ENCODE results near the gene COLEC12. TPM values are rescaled to one million over a fixed set of nuclear protein-coding genes. Genes with fewer than 3 reads are reported as not detected.

The COLEC12 gene
- total RNA-seq, 1 donor from 2014 or later = not detected

DNA sequence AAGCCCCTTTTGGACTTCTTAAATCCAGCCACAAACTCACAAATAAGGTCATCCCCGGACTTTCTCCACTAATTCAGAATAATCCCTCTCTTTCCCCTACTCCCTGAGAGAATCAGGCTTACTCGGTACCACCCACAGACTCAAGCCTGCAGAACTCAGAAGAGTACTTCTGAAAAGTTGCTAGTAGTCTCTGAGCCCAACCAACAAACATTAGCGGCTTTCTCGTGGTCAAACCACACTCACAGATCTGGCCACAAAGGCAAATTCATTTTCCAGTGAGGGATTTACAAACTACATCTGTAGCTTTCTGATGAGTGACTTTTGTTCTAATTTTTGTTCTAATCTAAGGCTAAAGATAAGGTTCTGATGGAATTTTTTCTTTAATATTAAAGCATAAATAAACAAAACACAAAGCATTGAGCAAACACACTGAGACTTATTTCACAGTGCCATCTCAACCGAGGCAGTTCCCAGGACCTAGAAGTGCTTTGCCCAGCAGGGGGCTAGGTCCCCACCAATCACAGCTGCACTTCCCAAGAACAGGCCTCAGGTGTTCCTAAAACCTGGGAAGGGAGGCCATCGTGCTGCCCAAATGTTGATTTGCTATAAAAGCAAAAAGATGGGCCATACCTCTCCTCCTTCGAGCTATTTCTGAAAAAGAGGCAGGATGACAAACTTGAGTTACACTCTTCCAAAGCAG, 110.7 kb downstream of the COLEC12 start:
- H3K4me3 Mint-ChIP-seq = no peak overlapping the region
- no peak for DNase-seq (ENCODE audit: low spot score)

DNA sequence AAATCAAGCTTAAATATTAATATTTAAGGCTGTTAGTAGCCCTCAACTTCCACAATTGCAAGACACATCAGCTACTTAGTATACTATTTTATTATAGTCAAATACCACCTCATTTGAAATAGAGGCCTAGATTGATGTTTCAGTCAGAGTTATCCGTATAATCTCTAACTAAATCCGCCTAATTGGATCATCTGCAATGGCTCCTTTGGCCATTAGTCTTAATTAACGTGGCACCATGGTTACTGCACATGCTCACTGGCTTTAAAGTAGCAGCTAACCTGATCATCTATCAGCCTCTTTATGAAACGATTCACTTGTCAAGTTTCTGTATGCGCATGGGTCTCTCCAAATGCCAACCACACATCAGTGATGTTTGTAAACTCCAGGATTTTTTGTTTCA, 112.3 kb downstream of the COLEC12 start:
- Mint-ChIP-seq H3K27me3 (ENCODE audit: insufficient read depth) (peaks cover 12% of the 10 kb centered on the region), H3K9me3 (no peaks in the 10 kb centered on the region), H3K4me3 (no peak overlapping the region), H3K4me1 (ENCODE audit: low read depth) (peaks cover 5% of the 10 kb centered on the region), H3K27ac (no peak overlapping the region), H3K36me3 (ENCODE audit: low read depth) (no peaks in the 10 kb centered on the region)
- intact Hi-C loops (cut with micrococcal nuclease) = no loop called here
- no peak for DNase-seq (ENCODE audit: low spot score)

More for the DNA sequence above, 110.7 kb downstream of the COLEC12 start:
- no peaks in the 10 kb centered on the region for H3K9me3 Mint-ChIP-seq
- no peaks in the 10 kb centered on the region for H3K36me3 Mint-ChIP-seq (ENCODE audit: low read depth)
- H3K4me1 Mint-ChIP-seq (ENCODE audit: low read depth) = peaks cover 5% of the 10 kb centered on the region
- H3K27ac Mint-ChIP-seq = no peak overlapping the region
- peaks cover 14% of the 10 kb centered on the region for H3K27me3 Mint-ChIP-seq (ENCODE audit: insufficient read depth)
- intact Hi-C loops (cut with micrococcal nuclease) = no loop called here

DNA sequence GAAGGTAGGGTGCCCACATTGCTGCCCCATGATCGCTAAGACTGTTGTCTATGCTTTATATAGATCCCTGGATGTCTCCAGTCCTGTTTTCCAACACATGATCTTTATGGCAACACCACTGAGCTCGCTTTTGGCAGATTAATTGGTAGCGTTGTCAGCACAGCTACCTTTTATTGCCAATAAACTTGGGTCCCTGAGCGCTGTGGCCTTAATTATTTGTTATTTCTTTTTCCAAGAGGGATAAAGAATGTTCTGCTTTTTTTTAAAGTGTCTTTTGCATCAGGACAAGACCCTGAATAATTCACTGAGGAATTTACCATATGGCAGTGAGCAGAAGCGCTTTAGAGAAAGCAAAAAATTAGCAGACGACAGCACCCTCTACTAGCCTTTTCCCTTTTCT, 113.5 kb downstream of the COLEC12 start:
- DNase-seq (ENCODE audit: low spot score) = no peak
- Mint-ChIP-seq H3K27me3 (ENCODE audit: insufficient read depth) (peaks cover 8% of the 10 kb centered on the region), H3K4me1 (ENCODE audit: low read depth) (peaks cover 5% of the 10 kb centered on the region), H3K27ac (no peak overlapping the region), H3K4me3 (no peak overlapping the region), H3K36me3 (ENCODE audit: low read depth) (no peaks in the 10 kb centered on the region), H3K9me3 (no peaks in the 10 kb centered on the region)
- intact Hi-C loops (cut with micrococcal nuclease) = no loop called here

DNA sequence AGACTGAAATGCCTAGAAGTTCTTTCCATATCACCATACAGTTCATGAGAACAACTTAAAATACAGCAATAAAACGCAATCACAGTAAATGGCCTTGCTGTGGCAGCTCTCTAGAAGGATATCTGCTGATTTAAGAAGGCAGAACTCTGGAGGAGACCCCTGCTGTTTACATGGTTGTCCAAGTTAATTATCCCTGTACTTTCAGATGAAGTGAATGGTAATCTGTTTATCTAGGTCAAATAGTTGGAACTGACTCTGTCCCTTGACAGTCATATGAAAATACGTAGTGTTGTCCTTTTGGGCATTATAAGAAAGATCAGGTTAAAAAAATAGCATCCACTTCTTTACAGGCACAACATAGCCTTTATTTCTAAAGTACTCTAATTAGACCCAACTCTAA, 115.6 kb downstream of the COLEC12 start:
- H3K4me1 Mint-ChIP-seq (ENCODE audit: low read depth) = peaks cover 5% of the 10 kb centered on the region
- H3K4me3 Mint-ChIP-seq = no peak overlapping the region
- intact Hi-C loops (cut with micrococcal nuclease) = no loop called here
- no peaks in the 10 kb centered on the region for H3K36me3 Mint-ChIP-seq (ENCODE audit: low read depth)
- peaks cover 6% of the 10 kb centered on the region for H3K27me3 Mint-ChIP-seq (ENCODE audit: insufficient read depth)
- no peak for DNase-seq (ENCODE audit: low spot score)
- no peaks in the 10 kb centered on the region for H3K9me3 Mint-ChIP-seq
- no peak overlapping the region for H3K27ac Mint-ChIP-seq

DNA sequence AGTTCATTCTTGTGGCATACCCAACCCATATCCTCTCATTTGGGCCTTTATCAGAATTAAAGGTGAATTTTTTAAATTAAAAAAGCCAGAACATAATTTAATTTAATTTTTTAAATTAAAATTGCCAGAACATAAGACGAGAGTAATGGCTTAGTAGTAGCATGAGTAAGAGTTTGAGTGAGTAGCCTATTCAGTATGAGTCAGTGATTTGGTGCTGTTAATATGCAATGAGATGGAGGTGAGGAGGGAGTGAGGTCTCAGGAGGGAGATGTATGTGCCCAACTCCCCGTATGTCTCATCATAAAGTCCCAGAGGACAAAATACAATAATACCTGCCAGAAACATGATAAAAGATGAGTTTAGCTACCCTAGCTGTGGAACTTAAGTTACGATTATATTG, 117.4 kb downstream of the COLEC12 start:
- Mint-ChIP-seq H3K27ac (no peak overlapping the region), H3K4me3 (no peak overlapping the region), H3K9me3 (no peaks in the 10 kb centered on the region), H3K27me3 (ENCODE audit: insufficient read depth) (peaks cover 6% of the 10 kb centered on the region), H3K36me3 (ENCODE audit: low read depth) (no peaks in the 10 kb centered on the region), H3K4me1 (ENCODE audit: low read depth) (no peaks in the 10 kb centered on the region)
- DNase-seq (ENCODE audit: low spot score) = no peak
- intact Hi-C loops (cut with micrococcal nuclease) = no loop called here

DNA sequence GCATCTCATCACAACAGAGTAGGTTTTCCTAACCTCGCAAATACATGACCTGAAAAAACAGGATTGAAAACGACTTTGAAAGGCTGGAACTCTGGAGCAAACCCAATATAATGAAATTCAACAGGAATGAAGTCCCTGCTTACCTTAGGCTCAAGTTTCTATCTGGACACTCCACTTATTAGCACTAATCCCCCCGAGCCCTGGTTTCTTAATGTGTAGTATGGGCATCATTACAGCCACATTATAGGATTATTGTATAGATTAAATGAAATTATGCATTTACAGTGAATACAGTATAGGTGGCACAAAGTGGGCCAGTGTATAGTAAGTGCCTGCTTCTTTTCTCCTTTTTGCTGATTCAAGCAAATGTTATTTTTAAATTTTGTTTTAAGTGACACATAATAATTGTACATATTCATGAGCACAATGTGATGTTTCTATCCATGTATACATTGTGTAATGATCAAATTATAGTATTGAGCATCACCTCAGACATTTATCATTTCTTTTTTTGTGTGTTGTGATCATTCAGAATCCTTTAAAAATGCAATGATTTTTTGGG, 118.0 kb downstream of the COLEC12 start:
- intact Hi-C loops (cut with micrococcal nuclease) = no loop called here
- H3K4me1 Mint-ChIP-seq (ENCODE audit: low read depth) = no peaks in the 10 kb centered on the region
- H3K27me3 Mint-ChIP-seq (ENCODE audit: insufficient read depth) = peaks cover 6% of the 10 kb centered on the region

DNA sequence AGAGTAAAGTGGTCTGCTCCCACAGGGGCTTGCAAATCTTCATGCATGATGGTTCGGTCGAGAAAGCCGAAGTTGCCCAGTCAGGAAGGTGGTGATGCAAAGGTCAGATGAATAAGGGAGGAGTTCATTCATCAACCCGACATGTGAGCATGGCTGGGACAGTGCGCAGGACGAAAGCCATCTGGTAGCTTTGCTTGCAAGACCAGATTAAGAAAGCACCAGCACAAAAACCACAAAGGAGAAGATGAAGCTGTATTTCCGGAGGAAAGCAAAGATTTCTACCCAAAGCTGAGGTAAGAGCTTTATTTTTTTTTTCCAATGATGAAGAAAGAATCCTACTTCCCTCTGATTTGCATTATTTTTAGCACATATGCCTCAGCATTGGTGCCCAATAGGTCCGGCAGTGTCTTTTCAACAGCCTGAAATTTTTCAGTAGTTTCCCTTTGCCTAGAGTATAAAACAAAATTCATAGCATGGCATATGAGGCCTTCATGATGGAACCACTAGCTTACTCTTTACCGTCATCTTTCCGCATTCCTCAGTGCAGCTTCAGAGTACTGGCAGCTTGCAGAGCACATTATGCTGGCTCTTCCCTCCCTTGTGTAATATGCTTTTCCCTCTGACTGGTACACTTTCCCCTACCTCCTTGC, 120.7 kb downstream of the COLEC12 start:
- no peak for DNase-seq (ENCODE audit: low spot score)
- Mint-ChIP-seq H3K36me3 (ENCODE audit: low read depth) (no peaks in the 10 kb centered on the region), H3K4me1 (ENCODE audit: low read depth) (no peaks in the 10 kb centered on the region), H3K27ac (no peak overlapping the region), H3K9me3 (no peaks in the 10 kb centered on the region), H3K27me3 (ENCODE audit: insufficient read depth) (peaks cover 7% of the 10 kb centered on the region), H3K4me3 (no peak overlapping the region)
- intact Hi-C loops (cut with micrococcal nuclease) = no loop called here

More for the DNA sequence above, 118.0 kb downstream of the COLEC12 start:
- DNase-seq (ENCODE audit: low spot score) = no peak
- Mint-ChIP-seq H3K4me3 (no peak overlapping the region), H3K27ac (no peak overlapping the region), H3K9me3 (no peaks in the 10 kb centered on the region), H3K36me3 (ENCODE audit: low read depth) (no peaks in the 10 kb centered on the region)

DNA sequence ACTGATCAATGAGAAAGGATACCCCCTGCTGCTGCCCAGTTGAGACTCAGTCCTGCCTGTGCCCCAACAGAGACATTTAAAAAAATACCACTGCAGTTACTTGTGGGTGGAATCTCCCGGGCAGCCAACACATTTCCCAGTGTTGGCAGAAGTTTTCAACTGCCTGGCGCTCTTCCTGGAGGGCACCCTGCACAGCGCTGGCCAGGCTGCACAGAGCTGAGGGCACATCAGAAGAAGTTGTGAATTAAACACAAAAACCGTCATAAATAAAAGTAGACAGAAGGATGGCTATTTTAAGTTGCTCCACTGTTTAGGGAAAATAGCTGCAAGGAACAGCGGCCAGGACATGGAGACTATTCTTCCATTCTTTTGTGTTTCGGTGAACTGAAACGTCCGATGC, 122.4 kb downstream of the COLEC12 start:
- Mint-ChIP-seq H3K9me3 (no peaks in the 10 kb centered on the region), H3K4me3 (no peak overlapping the region), H3K4me1 (ENCODE audit: low read depth) (no peaks in the 10 kb centered on the region), H3K27me3 (ENCODE audit: insufficient read depth) (peaks cover 5% of the 10 kb centered on the region), H3K27ac (no peak overlapping the region), H3K36me3 (ENCODE audit: low read depth) (no peaks in the 10 kb centered on the region)
- intact Hi-C loops (cut with micrococcal nuclease) = no loop called here
- no peak for DNase-seq (ENCODE audit: low spot score)

DNA sequence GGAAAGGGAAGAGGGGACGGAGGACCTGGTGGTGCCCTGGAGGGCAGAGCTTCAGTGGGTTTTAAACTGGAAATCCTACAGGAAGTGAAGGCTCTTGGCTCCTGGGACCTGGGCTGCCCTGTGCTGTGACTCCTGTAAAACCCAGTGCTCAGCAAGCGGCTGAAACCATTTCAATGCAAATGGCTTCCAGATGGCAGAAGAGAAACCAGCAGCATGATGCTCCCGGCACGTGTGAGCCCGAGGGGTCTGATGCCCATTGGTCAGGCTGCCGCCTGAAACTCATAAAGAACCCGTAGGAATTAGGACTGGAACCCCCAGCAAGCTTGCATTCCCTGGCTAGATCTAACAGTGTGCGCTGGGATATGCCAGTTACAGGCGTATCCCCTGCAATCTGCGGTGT, 123.4 kb downstream of the COLEC12 start:
- peaks cover 5% of the 10 kb centered on the region for H3K27me3 Mint-ChIP-seq (ENCODE audit: insufficient read depth)
- no peaks in the 10 kb centered on the region for H3K9me3 Mint-ChIP-seq
- intact Hi-C loops (cut with micrococcal nuclease) = no loop called here
- H3K36me3 Mint-ChIP-seq (ENCODE audit: low read depth) = no peaks in the 10 kb centered on the region
- DNase-seq (ENCODE audit: low spot score) = no peak
- H3K4me3 Mint-ChIP-seq = no peak overlapping the region
- no peaks in the 10 kb centered on the region for H3K4me1 Mint-ChIP-seq (ENCODE audit: low read depth)
- no peak overlapping the region for H3K27ac Mint-ChIP-seq

DNA sequence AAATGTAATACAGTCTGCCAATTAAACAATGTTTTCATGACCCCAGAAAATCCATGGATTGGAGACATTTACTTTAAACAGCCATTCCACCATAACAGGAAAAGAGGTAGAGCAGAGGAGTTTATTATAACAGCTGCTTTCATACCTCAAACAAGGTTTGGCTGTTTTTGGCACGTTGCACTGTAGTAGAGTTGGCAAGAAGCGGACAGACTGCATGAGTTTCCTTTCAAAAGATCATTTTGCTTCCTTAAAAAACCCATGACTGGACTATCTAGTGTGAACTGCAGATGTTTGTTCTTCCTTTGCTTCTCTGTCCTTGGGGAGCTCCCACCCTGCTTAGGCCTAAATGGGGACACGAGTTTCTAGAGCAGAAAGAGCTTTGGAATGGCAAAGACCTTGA, 124.2 kb downstream of the COLEC12 start:
- Mint-ChIP-seq H3K4me1 (ENCODE audit: low read depth) (no peaks in the 10 kb centered on the region), H3K4me3 (no peak overlapping the region), H3K27me3 (ENCODE audit: insufficient read depth) (peaks cover 2% of the 10 kb centered on the region), H3K27ac (no peak overlapping the region), H3K36me3 (ENCODE audit: low read depth) (no peaks in the 10 kb centered on the region), H3K9me3 (no peaks in the 10 kb centered on the region)
- no peak for DNase-seq (ENCODE audit: low spot score)
- intact Hi-C loops (cut with micrococcal nuclease) = no loop called here

DNA sequence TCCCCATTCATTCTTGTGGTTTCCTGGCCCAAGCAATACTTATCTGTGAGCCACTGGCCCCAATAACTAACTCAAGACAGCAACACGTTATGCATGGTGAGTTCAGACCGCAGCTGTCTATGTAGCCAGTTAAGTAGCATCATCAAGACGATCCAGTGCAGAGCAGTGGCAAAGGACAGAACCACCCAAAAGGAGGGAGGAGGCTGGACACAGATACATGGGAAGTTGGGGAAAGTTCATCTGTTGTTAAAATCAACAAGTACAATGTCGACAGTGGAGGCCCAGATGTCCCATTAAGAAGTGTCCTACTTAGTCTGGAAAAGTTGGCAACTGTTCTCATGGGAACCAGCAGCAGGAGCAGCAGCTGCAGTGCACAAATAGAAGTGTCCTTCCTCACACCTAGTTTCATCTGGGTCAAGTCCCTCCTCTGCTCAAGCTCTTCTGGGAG, 125.8 kb downstream of the COLEC12 start:
- DNase-seq (ENCODE audit: low spot score) = no peak
- intact Hi-C loops (cut with micrococcal nuclease) = no loop called here
- Mint-ChIP-seq H3K27ac (no peak overlapping the region), H3K36me3 (ENCODE audit: low read depth) (no peaks in the 10 kb centered on the region), H3K9me3 (no peaks in the 10 kb centered on the region), H3K4me1 (ENCODE audit: low read depth) (no peaks in the 10 kb centered on the region), H3K4me3 (no peak overlapping the region), H3K27me3 (ENCODE audit: insufficient read depth) (peaks cover 2% of the 10 kb centered on the region)

DNA sequence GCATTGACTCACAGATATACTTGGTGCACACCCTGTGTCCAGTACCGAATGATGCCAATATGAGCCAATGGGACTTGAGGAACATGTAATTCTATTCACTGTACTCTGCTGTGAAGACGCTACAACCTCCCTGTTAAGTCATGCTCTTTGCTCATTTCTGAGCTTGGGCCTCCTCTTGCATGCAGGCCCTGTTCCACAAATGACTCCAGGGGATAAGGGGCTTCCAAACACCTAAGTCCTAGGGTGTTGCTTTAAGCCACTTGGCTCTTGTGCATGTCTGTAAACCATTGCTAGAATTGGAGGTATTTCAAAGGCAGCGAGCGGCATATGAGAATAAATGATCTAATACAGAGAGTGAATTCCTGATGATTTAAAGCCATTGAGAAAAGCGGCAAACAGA, 126.7 kb downstream of the COLEC12 start:
- H3K4me1 Mint-ChIP-seq (ENCODE audit: low read depth) = no peaks in the 10 kb centered on the region
- no peaks in the 10 kb centered on the region for H3K36me3 Mint-ChIP-seq (ENCODE audit: low read depth)
- intact Hi-C loops (cut with micrococcal nuclease) = no loop called here
- H3K27ac Mint-ChIP-seq = no peak overlapping the region
- peaks cover 5% of the 10 kb centered on the region for H3K27me3 Mint-ChIP-seq (ENCODE audit: insufficient read depth)
- no peak overlapping the region for H3K4me3 Mint-ChIP-seq
- DNase-seq (ENCODE audit: low spot score) = no peak
- no peaks in the 10 kb centered on the region for H3K9me3 Mint-ChIP-seq

DNA sequence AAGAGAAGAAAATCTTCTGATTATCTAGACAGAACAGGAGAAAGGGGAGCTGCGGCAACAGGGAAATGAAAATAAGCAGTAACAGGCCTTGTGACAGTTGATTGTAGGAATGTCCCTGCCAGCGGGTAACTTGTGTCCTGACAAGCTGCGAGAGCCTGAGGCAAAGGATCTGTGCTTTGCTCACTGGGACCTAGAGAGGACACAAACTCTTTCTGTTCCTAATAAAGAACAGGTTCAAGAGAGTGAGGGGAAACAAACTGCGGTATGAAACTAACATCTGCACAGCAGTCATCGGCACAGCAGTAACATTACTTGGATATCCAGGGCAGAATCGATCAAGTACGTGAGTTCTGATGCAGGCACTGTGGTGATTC, 128.9 kb downstream of the COLEC12 start:
- no peaks in the 10 kb centered on the region for H3K9me3 Mint-ChIP-seq

More for the DNA sequence above, 128.9 kb downstream of the COLEC12 start:
- intact Hi-C loops (cut with micrococcal nuclease) = no loop called here
- H3K4me1 Mint-ChIP-seq (ENCODE audit: low read depth) = no peaks in the 10 kb centered on the region
- H3K4me3 Mint-ChIP-seq = no peak overlapping the region
- H3K27me3 Mint-ChIP-seq (ENCODE audit: insufficient read depth) = peaks cover 5% of the 10 kb centered on the region
- DNase-seq (ENCODE audit: low spot score) = no peak
- H3K27ac Mint-ChIP-seq = no peak overlapping the region
- no peaks in the 10 kb centered on the region for H3K36me3 Mint-ChIP-seq (ENCODE audit: low read depth)
